Ovary (tissue), 10 donors: ENCODE results near the gene ZBED4. TPM values are rescaled to one million over a fixed set of nuclear protein-coding genes. Genes with fewer than 3 reads are reported as not detected.

Experiments used
- DNase-seq, 5 donors: peaks; one replicate each; pipeline ENCODE4 v3.0.0-alpha.2; 2019 to 2020
- H3K27ac ChIP-seq, 2 donors: fragments of 200-600 bp; one replicate each; pipeline versions ENCODE4 v1.5.1 to v1.8.0; 2019 to 2022
- H3K27me3 ChIP-seq: fragments of 200-600 bp; one replicate; pipeline ENCODE4 v1.8.0; 2022
- H3K36me3 ChIP-seq: fragments of 200-600 bp; sonication (generic); one replicate; pipeline ENCODE4 v1.5.1; 2019
- H3K4me1 ChIP-seq: one replicate; pipeline ENCODE4 v1.8.1; 2013; ENCODE audit warnings: mild to moderate bottlenecking, moderate library complexity; ENCODE audit not compliant: insufficient read depth
- H3K4me3 ChIP-seq: fragments of 200-600 bp; sonication (generic); one replicate; pipeline ENCODE4 v1.5.1; 2017
- H3K9me3 ChIP-seq, 2 donors: fragments of 200-600 bp in 1 of 2; sonication (generic) in 1 of 2; one replicate each; pipeline versions ENCODE4 v1.5.1 to v1.8.1; 2013 to 2019; ENCODE audit warnings: mild to moderate bottlenecking in 1 of 2, moderate library complexity in 1 of 2
- EP300 ChIP-seq: sonication (generic); formaldehyde crosslinking; IDR thresholded peaks from one replicate; pipeline ENCODE4 v1.6.1; 2017; ENCODE audit warnings: antibody characterized with exemption
- POLR2A ChIP-seq: fragments of 450-650 bp; IDR thresholded peaks from one replicate; pipeline ENCODE4 v1.6.1; 2017; ENCODE audit warnings: antibody characterized with exemption, mild to moderate bottlenecking, moderate library complexity
- WGBS, 3 donors: extraction: QIAGEN DNeasy Blood & Tissue Kit in 1 of 3; methylation state at CpG; one replicate each; pipeline versions ENCODE4 v1.1.5 to v1.1.7; 2013 to 2017; 5-methylcytosine and 5-hydroxymethylcytosine counted together
- intact Hi-C, 4 donors: fragments of 100-400 bp; cut with DNase I; formaldehyde crosslinking; loops; one replicate each; pipeline versions ENCODE4 v1.11.0 to v1.15.1; 2022 to 2023
- long read RNA-seq, 3 donors: library from polyadenylated mRNA in 2 of 3; unstranded in 2 of 3; transcript quantifications; one replicate each; pipeline ENCODE4 v2.0.0 and lab custom pipeline, GENCODE V29; 2021 to 2026
- polyA plus RNA-seq, 2 donors: library from polyadenylated mRNA; stranded (reverse); fragments of 200-250 nt in 1 of 2; fragments of 350-450 nt in 1 of 2; fragmentation: Illumina TruSeq in 1 of 2; extraction: RNeasy Lipid Tissue Mini Kit (QIAGEN cat#74804) in 1 of 2; gene quantifications; one replicate each; pipeline ENCODE4 v1.2.3, GENCODE V29; 2013 to 2014
- total RNA-seq, 7 donors: library from RNA; depleted of rRNA in 2 of 7; stranded (reverse); fragments of >200 nt in 2 of 7; fragmentation: NEBNext Ultra II Directional in 3 of 7; extraction: Animal tissue kit (Norgen Biotek cat#: 25700) in 3 of 7; gene quantifications; one replicate each; pipeline versions ENCODE4 v1.1.0 to v1.2.4, GENCODE V29; 2016 to 2023
- TF ChIP-seq, protein P1 (sequence below), 3 donors: fragments of 450-650 bp in 2 of 3; fragments of 200-600 bp in 1 of 3; IDR thresholded peaks; one replicate each; pipeline versions ENCODE4 v1.5.1 to v1.8.0; 2016 to 2022; ENCODE audit warnings: antibody characterized with exemption in 3 of 3, mild to moderate bottlenecking in 1 of 3
- donor health status: DM: no; HTN: no; CAD: no; lungs with moderate emphysema.
- donor health status: DM: no; HTN: no; CAD: no.
- donor health status: Bipolar disorder and iron deficiency.
- donor health status: DM: yes; HTN: yes; CAD: no.
- donor health status: DM: no; HTN: no; CAD: no.
- donor health status: DM: yes; HTN: yes; CAD: no.

Gene ZBED4, protein sequence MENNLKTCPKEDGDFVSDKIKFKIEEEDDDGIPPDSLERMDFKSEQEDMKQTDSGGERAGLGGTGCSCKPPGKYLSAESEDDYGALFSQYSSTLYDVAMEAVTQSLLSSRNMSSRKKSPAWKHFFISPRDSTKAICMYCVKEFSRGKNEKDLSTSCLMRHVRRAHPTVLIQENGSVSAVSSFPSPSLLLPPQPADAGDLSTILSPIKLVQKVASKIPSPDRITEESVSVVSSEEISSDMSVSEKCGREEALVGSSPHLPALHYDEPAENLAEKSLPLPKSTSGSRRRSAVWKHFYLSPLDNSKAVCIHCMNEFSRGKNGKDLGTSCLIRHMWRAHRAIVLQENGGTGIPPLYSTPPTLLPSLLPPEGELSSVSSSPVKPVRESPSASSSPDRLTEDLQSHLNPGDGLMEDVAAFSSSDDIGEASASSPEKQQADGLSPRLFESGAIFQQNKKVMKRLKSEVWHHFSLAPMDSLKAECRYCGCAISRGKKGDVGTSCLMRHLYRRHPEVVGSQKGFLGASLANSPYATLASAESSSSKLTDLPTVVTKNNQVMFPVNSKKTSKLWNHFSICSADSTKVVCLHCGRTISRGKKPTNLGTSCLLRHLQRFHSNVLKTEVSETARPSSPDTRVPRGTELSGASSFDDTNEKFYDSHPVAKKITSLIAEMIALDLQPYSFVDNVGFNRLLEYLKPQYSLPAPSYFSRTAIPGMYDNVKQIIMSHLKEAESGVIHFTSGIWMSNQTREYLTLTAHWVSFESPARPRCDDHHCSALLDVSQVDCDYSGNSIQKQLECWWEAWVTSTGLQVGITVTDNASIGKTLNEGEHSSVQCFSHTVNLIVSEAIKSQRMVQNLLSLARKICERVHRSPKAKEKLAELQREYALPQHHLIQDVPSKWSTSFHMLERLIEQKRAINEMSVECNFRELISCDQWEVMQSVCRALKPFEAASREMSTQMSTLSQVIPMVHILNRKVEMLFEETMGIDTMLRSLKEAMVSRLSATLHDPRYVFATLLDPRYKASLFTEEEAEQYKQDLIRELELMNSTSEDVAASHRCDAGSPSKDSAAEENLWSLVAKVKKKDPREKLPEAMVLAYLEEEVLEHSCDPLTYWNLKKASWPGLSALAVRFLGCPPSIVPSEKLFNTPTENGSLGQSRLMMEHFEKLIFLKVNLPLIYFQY
- total RNA-seq (1 to 10 TPM; 5.8 to 9.6 (median 8.5) TPM), polyA plus RNA-seq (1 to 10 TPM; 3.5 to 4.8 TPM)
- long read RNA-seq, donor 1, partial matches to known transcripts, result 0 of 7 reads
- long read RNA-seq, donor 1, other reads (novel, unspliced or antisense), result 7 of 7 reads
- long read RNA-seq, donor 2, full-length matches to known transcripts, result 5 of 10 reads
- long read RNA-seq, donor 2, partial matches to known transcripts, result 0 of 10 reads
- long read RNA-seq, donor 2, other reads (novel, unspliced or antisense), result 5 of 10 reads
- long read RNA-seq, donor 3, full-length matches to known transcripts, result 5 of 21 reads
- long read RNA-seq, donor 3, partial matches to known transcripts, result 0 of 21 reads
- long read RNA-seq, donor 3, other reads (novel, unspliced or antisense), result 16 of 21 reads

DNA sequence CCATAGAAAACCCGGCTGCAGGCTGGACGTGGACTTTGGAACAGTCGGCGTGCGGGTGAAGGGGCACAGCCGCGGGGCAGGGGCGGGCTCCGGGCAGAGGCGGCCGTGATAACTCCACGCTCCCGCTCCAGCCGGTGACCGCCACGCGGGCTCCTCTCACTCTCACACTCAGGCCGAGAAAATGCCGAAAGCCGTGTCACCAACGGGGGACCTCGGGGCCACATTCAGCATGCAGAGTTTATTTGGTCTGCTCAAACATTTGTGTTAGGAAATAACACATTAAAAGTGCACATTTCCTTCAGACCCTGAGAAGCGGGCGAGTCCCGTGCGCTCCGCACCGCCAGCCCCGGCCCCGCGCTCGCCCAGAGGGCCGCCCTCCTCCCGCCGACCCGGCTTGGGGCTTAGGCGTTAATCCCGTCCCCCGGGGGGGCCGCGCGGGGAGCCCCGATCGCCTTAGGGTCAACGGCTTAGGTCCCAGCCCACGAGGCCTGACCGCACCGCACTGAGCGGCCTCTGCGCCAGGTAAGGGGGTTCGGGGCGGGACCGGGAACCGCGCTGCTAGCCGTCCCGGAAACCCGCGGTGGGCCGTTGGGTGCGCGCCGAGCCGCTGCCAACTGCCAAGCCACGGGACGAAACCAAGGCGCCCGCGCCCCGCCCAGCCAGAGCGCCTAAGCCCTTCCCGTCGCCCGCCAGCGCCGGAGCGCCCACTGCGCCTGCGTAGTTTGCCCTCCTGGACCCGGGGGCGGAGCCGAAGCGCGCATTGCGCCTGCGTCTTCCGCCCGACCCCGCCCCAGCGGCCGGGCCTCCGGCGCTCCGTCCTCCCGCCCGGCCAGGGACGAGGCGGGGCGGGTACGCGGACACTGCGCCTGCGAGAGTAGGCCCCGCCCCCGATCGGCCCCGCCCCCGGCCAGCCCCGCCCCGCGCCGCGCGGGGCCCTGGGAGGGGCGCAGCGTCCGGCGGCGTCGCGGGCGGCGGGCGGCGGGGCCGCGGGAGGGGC lies at the start of gene ZBED4:
TSS of gene ZBED4 (plus strand) at position 947 of the 997 bp plus-strand sequence. CDS start 29,819 bp downstream, outside the sequence.
- no peaks in the 10 kb centered on the region for H3K27me3 ChIP-seq
- H3K36me3 ChIP-seq, result no peaks in the 10 kb centered on the region
- no peaks in the 10 kb centered on the region for H3K9me3 ChIP-seq
- H3K27ac ChIP-seq, result peak within 1 kb of the TSS; percentile 9 to 79
- 0 to 1% (median 1%) methylated on average over 65 to 127 of the region's 127 CpGs for WGBS, 3 donors
- DNase-seq, result peak; percentile 95 to 99 (median 98)
- intact Hi-C loops, result no loop called here
- peak within 1 kb of the TSS; percentile 86 for H3K4me3 ChIP-seq
- peaks cover 22% of the 10 kb centered on the region for H3K4me1 ChIP-seq
- TF ChIP-seq, protein P1, sequence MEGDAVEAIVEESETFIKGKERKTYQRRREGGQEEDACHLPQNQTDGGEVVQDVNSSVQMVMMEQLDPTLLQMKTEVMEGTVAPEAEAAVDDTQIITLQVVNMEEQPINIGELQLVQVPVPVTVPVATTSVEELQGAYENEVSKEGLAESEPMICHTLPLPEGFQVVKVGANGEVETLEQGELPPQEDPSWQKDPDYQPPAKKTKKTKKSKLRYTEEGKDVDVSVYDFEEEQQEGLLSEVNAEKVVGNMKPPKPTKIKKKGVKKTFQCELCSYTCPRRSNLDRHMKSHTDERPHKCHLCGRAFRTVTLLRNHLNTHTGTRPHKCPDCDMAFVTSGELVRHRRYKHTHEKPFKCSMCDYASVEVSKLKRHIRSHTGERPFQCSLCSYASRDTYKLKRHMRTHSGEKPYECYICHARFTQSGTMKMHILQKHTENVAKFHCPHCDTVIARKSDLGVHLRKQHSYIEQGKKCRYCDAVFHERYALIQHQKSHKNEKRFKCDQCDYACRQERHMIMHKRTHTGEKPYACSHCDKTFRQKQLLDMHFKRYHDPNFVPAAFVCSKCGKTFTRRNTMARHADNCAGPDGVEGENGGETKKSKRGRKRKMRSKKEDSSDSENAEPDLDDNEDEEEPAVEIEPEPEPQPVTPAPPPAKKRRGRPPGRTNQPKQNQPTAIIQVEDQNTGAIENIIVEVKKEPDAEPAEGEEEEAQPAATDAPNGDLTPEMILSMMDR (IDR thresholded peaks at IDR 0.05), result no peak
- no peak for TF ChIP-seq EP300
- peak; percentile 64 for TF ChIP-seq POLR2A

DNA sequence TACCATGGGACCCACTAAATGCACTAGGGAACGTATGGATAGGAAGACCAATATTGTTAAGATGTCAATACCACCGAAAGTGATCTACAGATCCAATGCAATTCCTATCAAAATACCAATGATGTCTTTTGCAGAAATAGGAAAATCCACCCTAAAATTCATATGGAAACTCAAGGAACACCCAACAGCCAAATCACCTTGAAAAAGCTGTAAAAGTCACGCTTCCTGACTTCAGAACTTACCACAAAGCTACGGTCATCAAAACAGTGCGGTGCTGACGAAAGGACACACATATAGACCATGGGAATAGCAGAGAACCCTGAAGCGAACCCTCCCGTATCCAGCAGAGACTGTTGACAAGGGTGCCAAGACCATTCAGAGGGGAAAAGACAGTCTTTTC lies 46.5 kb upstream of the ZBED4 start:
- WGBS, 3 donors, result 96 to 97% (median 97%) methylated on average over 8 of the region's 8 CpGs
- no peaks in the 10 kb centered on the region for H3K9me3 ChIP-seq
- no peak for DNase-seq
- no peak overlapping the region for H3K27ac ChIP-seq
- H3K27me3 ChIP-seq, result no peaks in the 10 kb centered on the region
- no peaks in the 10 kb centered on the region for H3K36me3 ChIP-seq
- no peak overlapping the region for H3K4me3 ChIP-seq
- H3K4me1 ChIP-seq, result peaks cover 10% of the 10 kb centered on the region
- TF ChIP-seq EP300 (no peak), POLR2A (no peak)
- TF ChIP-seq, protein P1 (IDR thresholded peaks at IDR 0.05), result no peak
- intact Hi-C loops, result no loop called here

DNA sequence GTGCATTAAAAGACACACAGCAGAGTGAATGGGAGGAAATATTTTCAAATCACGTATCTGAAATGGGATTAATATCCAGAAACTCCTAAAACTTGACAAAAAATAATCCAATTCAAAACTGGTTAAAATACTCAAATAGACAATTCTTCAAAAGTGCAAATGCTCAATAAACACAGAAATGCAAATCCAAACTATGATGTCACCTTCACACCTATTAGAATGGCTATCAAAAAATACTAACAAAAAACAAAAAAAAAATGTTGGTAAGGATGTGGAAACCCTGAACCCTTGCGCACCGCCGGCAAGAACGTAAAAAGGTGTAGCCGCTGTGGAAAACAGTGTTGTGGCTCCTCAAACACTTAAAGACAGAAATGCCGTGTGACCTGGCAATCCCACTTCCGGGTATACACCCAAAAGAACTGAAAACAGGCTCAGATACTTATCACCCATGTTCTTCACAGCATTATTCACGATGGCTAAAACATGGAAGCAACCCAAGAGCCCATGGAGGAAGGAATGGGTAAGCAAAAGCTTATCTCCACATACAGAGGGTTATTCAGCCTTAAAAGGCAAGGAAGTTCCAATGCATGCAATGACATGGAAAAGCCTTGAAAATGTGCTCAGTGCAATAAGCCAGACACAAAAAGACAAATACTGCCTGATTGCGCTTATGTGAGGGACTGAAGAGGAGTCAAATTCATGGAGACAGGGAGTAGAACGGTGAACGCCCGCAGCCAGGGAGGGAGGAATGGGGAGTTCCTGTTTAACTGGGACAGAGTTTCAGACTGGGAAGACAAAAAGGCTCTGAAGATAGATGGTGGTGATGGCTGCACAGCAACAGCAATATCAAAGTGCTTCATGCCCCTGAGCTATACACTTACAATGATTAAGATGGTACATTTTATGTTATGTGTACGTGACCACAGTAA lies 45.6 kb upstream of the ZBED4 start:
- DNase-seq, result no peak
- Histone ChIP-seq H3K27me3 (no peaks in the 10 kb centered on the region), H3K27ac (no peak overlapping the region), H3K9me3 (no peaks in the 10 kb centered on the region), H3K4me1 (peaks cover 15% of the 10 kb centered on the region), H3K36me3 (no peaks in the 10 kb centered on the region), H3K4me3 (no peak overlapping the region)
- TF ChIP-seq, protein P1 (IDR thresholded peaks at IDR 0.05), result no peak
- TF ChIP-seq EP300, result no peak
- TF ChIP-seq POLR2A, result no peak
- intact Hi-C loops, result no loop called here
- 69 to 72% (median 72%) methylated on average over 14 of the region's 14 CpGs for WGBS, 3 donors
